CD14-positive monocyte (primary cell): Measurements from ENCODE around the gene TRIM29. TPM values are rescaled to one million over a fixed set of nuclear protein-coding genes. Genes with fewer than 3 reads are reported as not detected.

Experiments
- DNase-seq, 3 donors: peaks; one replicate each; pipeline ENCODE4 v3.0.0-alpha.2; 2011 to 2022
- H2AFZ ChIP-seq: 2 replicates; pipeline ENCODE4 v1.6.0; 2012; ENCODE audit warnings: mild to moderate bottlenecking, low read depth, low read length, inconsistent platforms; ENCODE audit not compliant: insufficient read depth, poor library complexity, severe bottlenecking
- H3K27ac ChIP-seq, 2 donors: 1 replicate in 1 of 2; 2 replicates in 1 of 2; pipeline ENCODE4 v1.5.1; 2012 to 2013; ENCODE audit warnings: low read length in 2 of 2, control low read depth in 1 of 2, inconsistent platforms in 1 of 2, low read depth in 1 of 2, mild to moderate bottlenecking in 1 of 2
- H3K27me3 ChIP-seq, 2 donors: one replicate each; pipeline versions ENCODE4 v1.6.0 to v1.6.1; 2011 to 2013; ENCODE audit warnings: low read length in 2 of 2; ENCODE audit not compliant: control insufficient read depth in 2 of 2, insufficient read depth in 2 of 2
- H3K36me3 ChIP-seq, 2 donors: replicated peaks in 1 of 2; 1 replicate in 1 of 2; 2 replicates in 1 of 2; pipeline versions ENCODE4 v1.5.1 to v1.6.1; 2012 to 2013; ENCODE audit warnings: low read length in 2 of 2, control low read depth in 1 of 2, inconsistent platforms in 1 of 2, mild to moderate bottlenecking in 1 of 2; ENCODE audit not compliant: insufficient read depth in 2 of 2, control insufficient read depth in 1 of 2
- H3K4me1 ChIP-seq, 2 donors: 1 replicate in 1 of 2; 2 replicates in 1 of 2; pipeline versions ENCODE4 v1.5.1 to v1.6.1; 2012 to 2013; ENCODE audit warnings: low read length in 2 of 2, control low read depth in 1 of 2, inconsistent platforms in 1 of 2, mild to moderate bottlenecking in 1 of 2, moderate library complexity in 1 of 2; ENCODE audit not compliant: insufficient read depth in 2 of 2, control insufficient read depth in 1 of 2
- H3K4me2 ChIP-seq: replicated peaks from 2 replicates; pipeline ENCODE3; 2012; ENCODE audit warnings: low read length, moderate library complexity, mild to moderate bottlenecking; ENCODE audit not compliant: poor library complexity, severe bottlenecking; ENCODE audit errors: extremely low read depth
- H3K4me3 ChIP-seq, 3 experiments: fragments of 200-600 bp in 1 of 3; sonication (generic) in 1 of 3; replicated peaks in 1 of 3; 1 replicate in 2 of 3; 2 replicates in 1 of 3; pipeline ENCODE4 v1.5.1; 2011 to 2013; ENCODE audit warnings: low read length in 3 of 3, mild to moderate bottlenecking in 3 of 3, control low read depth in 2 of 3, low read depth in 2 of 3, inconsistent platforms in 1 of 3, moderate library complexity in 1 of 3
- H3K79me2 ChIP-seq: 2 replicates; pipeline ENCODE4 v1.6.0; 2012; ENCODE audit warnings: mild to moderate bottlenecking, control low read depth, inconsistent platforms, low read length, moderate library complexity; ENCODE audit not compliant: insufficient read depth
- H3K9ac ChIP-seq: 2 replicates; pipeline ENCODE4 v1.6.0; 2017; ENCODE audit warnings: low read length, mild to moderate bottlenecking; ENCODE audit not compliant: insufficient read depth, poor library complexity, severe bottlenecking
- H3K9me3 ChIP-seq, 2 donors: replicated peaks in 1 of 2; 1 replicate in 1 of 2; 2 replicates in 1 of 2; pipeline versions ENCODE4 v1.5.1 to v1.6.1; 2012 to 2013; ENCODE audit warnings: low read length in 2 of 2, control low read depth in 1 of 2; ENCODE audit not compliant: control insufficient read depth in 1 of 2, insufficient read depth in 1 of 2
- H4K20me1 ChIP-seq: 2 replicates; pipeline ENCODE4 v1.6.0; 2012; ENCODE audit warnings: mild to moderate bottlenecking, low read length, control low read depth, moderate library complexity; ENCODE audit not compliant: insufficient read depth
- H3K27ac Mint-ChIP-seq, 7 donors: one replicate each; pipeline ENCODE4 v1.8.0; 2020; ENCODE audit warnings: mild to moderate bottlenecking in 7 of 7, mixed read lengths in 7 of 7, moderate library complexity in 6 of 7, inconsistent platforms in 2 of 7
- H3K27me3 Mint-ChIP-seq, 3 donors: one replicate each; pipeline ENCODE4 v1.8.0; 2021 to 2022; ENCODE audit warnings: low read depth in 3 of 3, mild to moderate bottlenecking in 3 of 3, mixed read lengths in 3 of 3, moderate library complexity in 3 of 3, inconsistent platforms in 1 of 3
- H3K36me3 Mint-ChIP-seq, 2 donors: one replicate each; pipeline ENCODE4 v1.8.0; 2020; ENCODE audit warnings: mixed read lengths in 2 of 2, inconsistent platforms in 1 of 2, mild to moderate bottlenecking in 1 of 2
- H3K4me1 Mint-ChIP-seq: one replicate; pipeline ENCODE4 v1.8.0; 2020; ENCODE audit warnings: mild to moderate bottlenecking, mixed read lengths
- H3K4me3 Mint-ChIP-seq, 2 donors: one replicate each; pipeline ENCODE4 v1.8.0; 2020; ENCODE audit warnings: mild to moderate bottlenecking in 2 of 2, mixed read lengths in 2 of 2, moderate library complexity in 1 of 2
- H3K9me3 Mint-ChIP-seq, 7 donors: one replicate each; pipeline ENCODE4 v1.8.0; 2020 to 2022; ENCODE audit warnings: mixed read lengths in 7 of 7, mild to moderate bottlenecking in 6 of 7, moderate library complexity in 6 of 7, inconsistent platforms in 2 of 7
- WGBS: methylation state at CpG from one replicate; pipeline ENCODE4 v1.1.5; 2013; ENCODE audit warnings: missing lambda C conversion rate; ENCODE audit not compliant: insufficient coverage; 5-methylcytosine and 5-hydroxymethylcytosine counted together
- intact Hi-C, 2 donors: fragments of 100-400 bp; cut with micrococcal nuclease; formaldehyde crosslinking; loops; one replicate each; pipeline versions ENCODE4 v1.15.0 to v1.15.1; 2023
- polyA plus RNA-seq, 3 donors: library from polyadenylated mRNA; depleted of rRNA in 1 of 3; unstranded in 2 of 3; stranded (reverse) in 1 of 3; fragments of 300-500 nt in 2 of 3; fragments of >200 nt in 1 of 3; fragmentation: Illumina TruSeq in 2 of 3; gene quantifications; 1 replicate in 2 of 3; 2 replicates in 1 of 3; pipeline ENCODE4 v1.2.3, GENCODE V29; 2012 to 2021
- TF ChIP-seq, protein P1 (sequence below): fragments of 200-600 bp; IDR thresholded peaks from one replicate; pipeline ENCODE4 v1.8.0; 2022; ENCODE audit warnings: antibody characterized with exemption, mild to moderate bottlenecking

The TRIM29 gene
- polyA plus RNA-seq, 3 donors: not detected

DNA sequence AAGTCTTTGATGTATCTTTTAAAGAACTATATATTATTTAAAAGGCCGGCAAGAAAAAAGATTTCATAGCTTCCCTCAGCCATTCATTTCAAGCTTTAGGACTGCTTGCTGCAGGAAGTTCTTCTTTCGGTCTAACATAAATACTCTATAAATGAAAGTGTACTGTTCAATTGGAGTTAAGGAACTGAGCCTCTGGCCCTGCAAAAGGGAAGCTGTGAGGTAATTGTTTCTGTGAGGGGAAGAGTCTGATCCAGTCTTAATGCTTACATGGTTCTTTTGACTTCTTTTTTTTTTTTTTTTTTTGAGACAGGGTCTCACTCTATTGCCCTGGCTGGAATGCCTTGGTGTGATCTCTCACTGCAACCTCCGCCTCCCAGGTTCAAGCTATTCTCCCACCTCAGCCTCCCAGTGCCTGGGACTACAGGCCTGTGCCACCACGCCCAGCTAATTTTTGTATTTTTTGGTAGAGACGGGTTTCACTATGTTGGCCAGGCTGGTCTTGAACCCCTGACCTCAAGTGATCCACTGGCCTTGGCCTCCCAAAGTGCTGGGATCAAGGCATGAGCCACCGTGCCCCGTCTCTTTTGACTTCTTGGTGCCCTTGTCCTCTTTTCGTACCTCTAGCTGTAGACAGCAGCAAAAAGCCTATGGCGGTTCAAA lies 4.7 kb upstream of the TRIM29 start:
- Mint-ChIP-seq H3K4me1 (no peaks in the 10 kb centered on the region), H3K27me3 (peaks cover 19 to 28% (median 22%) of the 10 kb centered on the region in 3 donors), H3K36me3 (no peaks in the 10 kb centered on the region), H3K9me3 (no peaks in the 10 kb centered on the region), H3K27ac (no peak overlapping the region), H3K4me3 (no peak overlapping the region)
- intact Hi-C loops: no loop called here
- no peak for DNase-seq
- Histone ChIP-seq H3K27ac (no peak overlapping the region), H3K79me2 (no peaks in the 10 kb centered on the region), H3K9ac (no peak overlapping the region), H3K9me3 (no peaks in the 10 kb centered on the region), H3K4me3 (no peak overlapping the region), H3K4me1 (no peaks in the 10 kb centered on the region), H3K27me3 (peaks cover 0 to 4% of the 10 kb centered on the region in 2 donors), H3K36me3 (no peaks in the 10 kb centered on the region), H3K4me2 (no peak overlapping the region), H4K20me1 (no peaks in the 10 kb centered on the region), H2AFZ (no peak overlapping the region)
- TF ChIP-seq, protein P1, sequence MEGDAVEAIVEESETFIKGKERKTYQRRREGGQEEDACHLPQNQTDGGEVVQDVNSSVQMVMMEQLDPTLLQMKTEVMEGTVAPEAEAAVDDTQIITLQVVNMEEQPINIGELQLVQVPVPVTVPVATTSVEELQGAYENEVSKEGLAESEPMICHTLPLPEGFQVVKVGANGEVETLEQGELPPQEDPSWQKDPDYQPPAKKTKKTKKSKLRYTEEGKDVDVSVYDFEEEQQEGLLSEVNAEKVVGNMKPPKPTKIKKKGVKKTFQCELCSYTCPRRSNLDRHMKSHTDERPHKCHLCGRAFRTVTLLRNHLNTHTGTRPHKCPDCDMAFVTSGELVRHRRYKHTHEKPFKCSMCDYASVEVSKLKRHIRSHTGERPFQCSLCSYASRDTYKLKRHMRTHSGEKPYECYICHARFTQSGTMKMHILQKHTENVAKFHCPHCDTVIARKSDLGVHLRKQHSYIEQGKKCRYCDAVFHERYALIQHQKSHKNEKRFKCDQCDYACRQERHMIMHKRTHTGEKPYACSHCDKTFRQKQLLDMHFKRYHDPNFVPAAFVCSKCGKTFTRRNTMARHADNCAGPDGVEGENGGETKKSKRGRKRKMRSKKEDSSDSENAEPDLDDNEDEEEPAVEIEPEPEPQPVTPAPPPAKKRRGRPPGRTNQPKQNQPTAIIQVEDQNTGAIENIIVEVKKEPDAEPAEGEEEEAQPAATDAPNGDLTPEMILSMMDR: no peak
- 96% methylated on average over 3 of the region's 9 CpGs for WGBS

DNA sequence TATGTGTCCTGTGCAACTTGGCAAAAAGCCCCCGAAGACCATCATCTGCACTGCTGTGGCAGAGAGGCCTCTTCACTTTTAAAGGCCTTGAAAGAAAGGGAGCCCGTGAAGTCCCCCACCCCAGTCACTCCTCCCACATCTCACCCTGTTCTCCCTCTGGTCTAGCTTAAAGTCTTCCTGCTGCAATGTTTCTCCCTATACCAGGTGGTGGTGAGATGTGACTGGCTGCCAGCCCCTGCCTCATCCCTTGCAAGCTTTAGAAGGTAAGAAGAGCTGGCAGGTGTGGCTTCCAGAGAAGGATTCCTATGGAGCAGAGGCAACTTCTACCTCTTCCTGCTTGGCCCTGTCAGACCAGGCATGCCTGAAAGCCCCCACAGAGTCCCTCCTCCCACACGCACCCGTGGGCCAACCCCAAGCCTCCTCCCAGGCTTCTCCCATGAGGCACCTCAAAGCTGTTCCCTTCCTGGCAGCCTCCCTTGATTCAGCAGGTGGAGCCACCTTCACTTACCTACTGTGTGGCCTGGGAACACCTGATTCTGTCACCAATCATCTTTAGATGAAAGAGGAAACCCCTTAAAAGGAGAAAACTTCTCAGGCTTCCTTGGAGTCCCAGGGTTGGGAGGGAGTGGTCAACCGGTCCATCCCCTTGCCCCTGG lies 4.0 kb upstream of the TRIM29 start:
- H3K4me3 ChIP-seq: no peak overlapping the region
- no peaks in the 10 kb centered on the region for H3K9me3 ChIP-seq
- Mint-ChIP-seq H3K36me3 (no peaks in the 10 kb centered on the region), H3K9me3 (no peaks in the 10 kb centered on the region), H3K27me3 (peaks cover 19 to 23% (median 21%) of the 10 kb centered on the region in 3 donors), H3K27ac (peak overlapping the region in 1 of 7 donors; percentile 19), H3K4me1 (no peaks in the 10 kb centered on the region), H3K4me3 (no peak overlapping the region)
- H3K27me3 ChIP-seq: peaks cover 0 to 3% of the 10 kb centered on the region in 2 donors
- H3K4me1 ChIP-seq: no peaks in the 10 kb centered on the region
- H3K9ac ChIP-seq: no peak overlapping the region
- no peak for DNase-seq
- TF ChIP-seq, protein P1: no peak
- intact Hi-C loops: no loop called here
- no peak overlapping the region for H2AFZ ChIP-seq
- no peak overlapping the region for H3K4me2 ChIP-seq
- WGBS: no CpG with 5 or more reads among the region's 5 CpGs
- H4K20me1 ChIP-seq: no peaks in the 10 kb centered on the region
- no peaks in the 10 kb centered on the region for H3K36me3 ChIP-seq
- H3K79me2 ChIP-seq: no peaks in the 10 kb centered on the region
- H3K27ac ChIP-seq: no peak overlapping the region
